ENCODE measurements around the gene HSFX3.
"Not testable (repeated sequence)": the region's sequence is repeated elsewhere in the genome, so short reads cannot be mapped to it uniquely, and the experiment has no call there.

HSFX3 gene

GRCh38 chrX:149513825-149514428, 35.8 kb downstream of the HSFX3 start:
- no peak for DNase-seq

- no peak for DNase-seq
These were observed 37.4 kb downstream of the HSFX3 start for GRCh38 chrX:149512225-149512885.

- DNase-seq, result no peak
These were observed 38.6 kb downstream of the HSFX3 start for GRCh38 chrX:149511081-149511480.

- DNase-seq, result no peak
These were observed 39.3 kb downstream of the HSFX3 start for GRCh38 chrX:149510386-149510785.

GRCh38 chrX:149508467-149508866, 41.3 kb downstream of the HSFX3 start:
- no peak for DNase-seq

DNA sequence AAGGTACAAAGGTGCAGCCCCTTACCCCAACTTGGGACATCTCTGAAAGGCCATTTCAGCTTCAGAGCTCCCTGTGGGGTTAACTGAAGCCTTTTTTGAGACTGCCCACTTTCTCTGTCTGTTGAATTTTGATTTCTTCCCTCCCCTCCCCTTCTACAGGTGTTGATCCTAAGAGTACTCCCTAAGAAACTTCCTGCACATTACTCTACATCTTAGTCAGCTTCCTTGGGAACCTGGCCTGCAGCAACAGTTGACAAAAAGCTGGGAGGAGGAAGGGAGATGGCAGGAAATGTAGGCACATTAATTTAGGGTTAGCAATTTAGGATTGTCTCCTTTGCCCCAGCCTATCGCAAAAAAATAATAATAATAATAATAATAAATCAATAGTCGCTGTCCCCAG, 43.4 kb downstream of the HSFX3 start:
- DNase-seq, result no peak

GRCh38 chrX:149505671-149506070, 44.1 kb downstream of the HSFX3 start:
- no peak for DNase-seq

GRCh38 chrX:149504915-149505651, 44.6 kb downstream of the HSFX3 start, which contains the start of gene IDS:
Gene IDS, minus strand, starts transcription at chrX:149505306. Its CDS starts 169 bp downstream, at chrX:149505137.
- DNase-seq, result peak; percentile 48

DNA sequence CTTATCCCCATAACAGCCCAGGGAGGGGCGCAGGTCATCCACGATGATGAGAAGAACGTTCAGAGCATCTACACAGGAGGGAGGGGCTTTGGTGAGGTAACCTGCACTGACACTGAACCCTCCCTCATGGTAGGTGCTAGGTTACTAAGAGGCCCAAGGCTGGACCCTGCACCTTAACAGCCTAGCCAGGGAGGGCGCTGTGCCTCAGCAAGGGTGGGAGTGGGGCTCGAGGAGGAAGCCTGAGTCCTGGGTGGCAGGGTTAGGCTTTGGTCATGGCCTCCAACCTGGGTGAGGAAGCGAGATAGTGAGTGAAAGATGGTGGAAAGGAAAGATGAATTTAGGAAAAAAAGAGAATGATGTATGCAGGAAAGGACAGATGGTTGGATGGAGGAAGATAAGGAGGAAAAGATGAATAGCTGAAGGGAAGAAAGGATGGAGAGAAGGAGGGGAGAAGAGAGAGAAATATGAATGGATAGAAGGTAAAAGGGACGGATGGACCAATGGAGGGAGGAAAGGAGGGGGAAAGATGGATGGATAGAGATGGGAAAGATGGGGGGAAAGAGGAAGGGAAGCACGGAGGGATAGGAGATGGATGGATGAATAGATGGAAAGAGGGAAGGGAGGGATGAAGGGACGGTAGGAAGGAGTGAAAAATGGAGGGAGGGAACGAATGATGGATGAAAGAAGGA, 45.4 kb downstream of the HSFX3 start:
- no peak for DNase-seq

- not testable (repeated sequence) for DNase-seq
These were observed 46.3 kb downstream of the HSFX3 start for GRCh38 chrX:149503446-149503845.

DNA sequence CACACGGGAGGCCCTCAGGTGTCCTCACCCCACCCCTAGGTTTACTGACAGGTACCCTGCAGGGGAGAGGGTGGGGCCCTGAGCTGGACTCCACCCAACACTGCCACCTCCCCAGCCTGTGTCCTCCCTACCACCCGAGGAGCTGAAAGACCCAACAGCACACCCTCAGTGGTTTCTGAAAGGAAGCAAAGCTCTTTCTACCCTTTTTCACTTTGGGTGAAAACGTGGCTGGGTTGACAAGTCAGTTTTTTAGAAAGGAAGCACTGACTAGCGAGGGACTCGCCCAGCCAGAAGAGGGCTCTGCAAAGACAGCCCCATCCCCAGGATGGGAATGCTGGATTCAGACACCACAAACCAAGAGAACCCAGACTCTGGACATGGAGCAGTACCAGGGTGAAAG, 46.8 kb downstream of the HSFX3 start:
- not testable (repeated sequence) for DNase-seq

DNA sequence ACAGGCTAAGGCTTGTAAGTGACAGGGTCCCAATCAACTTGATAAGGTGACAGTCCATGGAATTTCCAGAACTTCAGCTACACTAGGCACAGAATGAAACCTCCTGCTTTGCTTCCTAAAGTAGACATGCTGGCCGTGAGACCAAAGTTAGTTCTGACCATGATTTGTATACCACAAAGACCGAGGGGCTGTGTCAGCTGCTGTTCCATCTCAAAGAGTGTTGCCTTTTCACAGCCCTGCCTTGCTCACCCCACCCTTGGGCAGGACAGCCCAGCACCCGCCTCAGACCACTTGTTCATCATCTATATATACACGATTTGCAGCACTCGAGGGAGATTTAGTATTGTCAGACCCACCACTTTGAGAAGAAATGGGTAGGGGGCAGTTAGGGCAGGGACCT, 50.0 kb downstream of the HSFX3 start:
- no peak for DNase-seq

GRCh38 chrX:149498767-149499166, 51.0 kb downstream of the HSFX3 start:
- DNase-seq, result no peak

Measured in kidney glomerular epithelial cell (primary cell).